Amygdala (tissue), 56 donors: Measurements from ENCODE around the gene NOTCH2NLA.
"Not testable (repeated sequence)": the region's sequence is repeated elsewhere in the genome, so short reads cannot be mapped to it uniquely, and the experiment has no call there.

Source experiments
- DNase-seq, 56 donors: peaks; one replicate each; lab custom pipeline; 2025; lab: John Stamatoyannopoulos, UW

NOTCH2NLA gene

DNA sequence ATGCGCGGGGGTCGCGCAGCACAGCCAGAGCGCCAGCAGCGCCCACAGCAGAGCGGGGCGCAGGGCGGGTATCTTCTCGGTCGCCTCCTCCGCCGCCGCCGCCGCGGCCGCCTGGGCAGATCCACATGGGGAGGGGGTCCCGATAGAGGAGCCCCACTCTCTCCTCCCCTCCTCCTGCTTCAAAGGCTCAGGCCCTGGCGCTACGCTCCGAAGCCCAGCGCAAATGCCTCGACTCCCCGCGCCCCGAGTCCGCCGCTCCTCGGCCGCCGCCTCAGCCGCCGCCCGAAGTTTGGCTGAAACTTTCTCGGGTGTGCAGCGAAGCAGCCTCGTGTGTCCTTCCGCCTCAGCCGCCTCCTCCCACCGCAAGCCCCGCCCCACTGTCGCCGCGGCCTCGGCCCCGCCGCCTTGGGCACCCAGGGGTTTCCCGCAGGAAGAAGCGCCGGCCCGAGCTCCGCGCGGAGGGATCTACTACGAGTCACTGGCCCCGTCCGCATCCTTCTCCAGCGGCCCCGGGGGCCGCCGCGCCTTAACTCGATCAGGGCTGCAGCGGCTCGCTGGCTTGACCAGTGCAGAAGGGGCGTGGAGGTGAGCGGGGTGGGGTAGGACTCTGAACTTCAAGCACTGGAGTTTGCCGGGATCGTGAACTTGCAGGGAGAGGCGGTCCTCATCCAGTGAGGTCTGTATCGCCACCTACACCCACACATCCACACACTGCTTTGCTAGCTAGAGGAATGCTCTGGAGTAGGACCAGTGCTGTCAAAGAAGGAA lies at the start of gene NOTCH2NLA:
Gene NOTCH2NLA, minus strand, starts transcription at position 312 of the 768 bp plus-strand sequence. CDS start 39,684 bp downstream, outside the sequence.
- DNase-seq, result not testable (repeated sequence)

DNA sequence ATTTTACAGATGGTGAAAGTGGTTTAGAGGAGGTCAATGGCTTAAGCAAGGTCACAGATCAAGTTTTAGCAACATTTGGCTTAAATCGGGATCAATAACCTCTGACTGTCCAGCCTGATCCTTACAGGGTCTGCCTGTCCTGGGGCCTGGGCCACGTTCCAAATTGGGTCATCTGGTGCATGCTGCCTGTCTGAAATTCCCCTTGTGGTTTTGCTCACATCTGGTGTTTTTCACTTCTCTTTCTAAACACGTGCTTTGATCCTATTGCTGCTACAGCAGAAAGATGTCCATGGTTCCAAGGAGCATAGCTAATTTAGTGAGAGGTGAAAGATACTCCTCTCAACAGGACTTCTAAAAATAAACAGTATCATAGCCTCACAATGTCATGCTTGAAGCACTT lies 49.5 kb upstream of the NOTCH2NLA start:
- not testable (repeated sequence) for DNase-seq

- DNase-seq, result not testable (repeated sequence)
Observed at GRCh38 chr1:146277087-146277486, 48.3 kb upstream of the NOTCH2NLA start.

DNA sequence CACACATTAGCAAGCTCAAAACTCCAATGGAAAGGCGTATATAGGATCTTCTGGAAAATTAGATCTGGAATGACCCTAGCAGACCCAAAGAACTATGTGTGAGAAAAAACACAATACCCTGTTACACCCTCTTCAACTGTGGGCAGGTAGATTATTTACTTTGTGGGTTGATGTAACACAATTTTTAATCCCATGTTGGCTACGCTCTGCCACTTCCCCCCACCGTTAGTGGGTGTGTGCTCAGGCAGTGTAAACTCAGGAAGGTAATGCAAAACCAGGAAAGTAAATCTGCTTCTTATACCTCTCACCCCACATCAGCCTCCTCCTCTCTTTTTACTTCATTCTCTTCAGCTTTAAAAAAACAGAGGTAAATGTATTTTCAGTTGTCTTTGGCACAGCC lies 45.3 kb upstream of the NOTCH2NLA start:
- DNase-seq, result not testable (repeated sequence)

- DNase-seq, result not testable (repeated sequence)
Observed at GRCh38 chr1:146273194-146273593, 44.4 kb upstream of the NOTCH2NLA start.

DNA sequence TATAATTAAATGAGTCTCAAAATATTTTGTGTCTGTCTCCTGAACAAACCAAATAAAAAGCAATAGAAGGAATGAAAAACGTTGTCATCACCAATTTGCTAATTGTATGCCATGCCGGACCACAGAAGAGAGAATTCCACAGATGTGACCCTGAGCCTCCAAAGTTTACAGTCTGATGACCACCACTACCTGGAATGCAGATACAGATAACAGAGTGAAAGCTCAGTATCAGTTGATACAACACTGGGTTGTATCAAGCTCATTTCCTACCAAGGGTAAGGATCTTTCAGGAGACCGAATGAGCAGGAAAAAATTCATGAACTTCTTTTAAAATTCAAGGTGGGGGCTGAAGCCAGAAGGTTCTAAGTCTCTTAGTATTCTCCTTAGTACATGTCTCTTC lies 43.9 kb upstream of the NOTCH2NLA start:
- not testable (repeated sequence) for DNase-seq

GRCh38 chr1:146271977-146272376 lies 43.2 kb upstream of the NOTCH2NLA start:
- not testable (repeated sequence) for DNase-seq

DNA sequence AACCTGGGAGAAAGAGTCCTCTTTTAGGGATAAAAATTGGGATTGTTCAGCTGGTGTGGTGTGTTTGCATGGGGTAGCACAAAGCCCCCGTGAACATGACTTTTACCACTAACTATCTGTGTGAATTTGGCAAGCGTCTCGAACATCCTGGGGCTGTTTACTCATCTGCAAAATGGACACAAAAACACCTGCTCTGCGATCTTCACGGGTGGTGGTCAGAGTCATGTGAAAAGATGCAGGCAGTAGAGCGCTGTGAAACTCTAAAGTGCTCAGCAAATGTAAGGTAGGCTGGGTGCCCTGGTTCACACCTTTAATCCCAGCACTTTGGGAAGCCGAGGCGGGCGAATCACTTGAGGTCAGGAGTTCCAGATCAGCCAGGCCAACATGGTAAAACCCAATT lies 41.3 kb upstream of the NOTCH2NLA start:
- not testable (repeated sequence) for DNase-seq

DNA sequence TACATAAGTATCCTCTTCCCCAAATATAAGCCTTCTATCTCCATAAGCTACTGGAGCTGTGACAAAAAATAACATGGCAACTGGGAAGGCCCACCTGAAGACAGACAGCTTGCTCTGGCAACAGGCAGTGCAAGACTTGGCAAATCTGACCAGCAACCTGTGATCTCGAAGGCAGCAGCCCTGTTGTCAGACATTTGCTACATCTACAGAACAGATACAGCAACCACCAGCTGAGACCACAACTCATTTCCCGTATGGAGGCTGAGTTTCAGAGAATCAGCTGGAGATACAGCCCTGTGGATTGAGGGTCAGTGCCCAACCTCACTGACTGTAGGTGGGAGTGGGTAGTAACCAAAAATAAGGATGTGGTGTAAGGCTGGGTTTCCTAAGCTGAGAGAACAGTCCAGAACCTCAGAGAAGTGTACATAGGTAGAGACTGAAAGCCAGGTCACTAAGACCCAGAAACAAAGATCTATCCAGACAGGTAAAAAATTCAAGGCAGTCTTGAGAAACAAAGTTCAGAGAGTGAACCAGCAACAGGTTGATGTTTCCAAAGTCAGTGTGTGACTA lies 37.4 kb upstream of the NOTCH2NLA start:
- DNase-seq, result not testable (repeated sequence)

GRCh38 chr1:146264761-146265160 lies 35.9 kb upstream of the NOTCH2NLA start:
- DNase-seq, result not testable (repeated sequence)

GRCh38 chr1:146260006-146260730 lies 31.3 kb upstream of the NOTCH2NLA start:
- DNase-seq, result not testable (repeated sequence)

GRCh38 chr1:146257992-146258552 lies 29.3 kb upstream of the NOTCH2NLA start:
- DNase-seq, result not testable (repeated sequence)

DNA sequence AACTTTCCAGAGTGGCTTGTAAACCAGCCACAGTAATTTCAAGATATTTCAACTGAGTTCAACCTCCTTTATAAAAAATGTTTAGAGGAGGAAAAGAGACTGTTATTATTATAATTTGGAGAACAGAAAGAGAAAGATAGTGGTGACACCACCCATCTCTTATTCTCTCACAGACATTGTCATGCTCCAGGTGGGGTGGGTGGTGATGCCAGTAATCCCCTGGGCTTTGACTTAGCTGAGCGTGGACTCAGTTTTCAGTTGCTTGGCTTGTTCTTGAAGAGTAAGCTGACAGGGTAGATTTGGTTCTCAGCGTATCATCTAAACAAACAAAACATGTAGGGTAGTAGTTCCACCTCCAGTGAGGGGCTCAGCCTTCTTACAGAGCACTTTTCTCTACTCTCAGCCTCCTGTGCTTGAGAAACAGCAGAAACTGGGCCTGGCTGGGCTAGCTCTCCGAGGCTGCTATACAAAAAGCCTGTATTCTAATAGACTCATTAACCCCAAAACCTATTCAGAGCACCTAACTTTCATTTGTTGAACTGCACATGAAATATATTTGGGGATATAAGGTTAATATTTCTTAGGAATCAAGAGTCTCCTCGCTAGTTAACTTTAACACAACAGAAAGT lies 25.9 kb upstream of the NOTCH2NLA start:
- not testable (repeated sequence) for DNase-seq

DNA sequence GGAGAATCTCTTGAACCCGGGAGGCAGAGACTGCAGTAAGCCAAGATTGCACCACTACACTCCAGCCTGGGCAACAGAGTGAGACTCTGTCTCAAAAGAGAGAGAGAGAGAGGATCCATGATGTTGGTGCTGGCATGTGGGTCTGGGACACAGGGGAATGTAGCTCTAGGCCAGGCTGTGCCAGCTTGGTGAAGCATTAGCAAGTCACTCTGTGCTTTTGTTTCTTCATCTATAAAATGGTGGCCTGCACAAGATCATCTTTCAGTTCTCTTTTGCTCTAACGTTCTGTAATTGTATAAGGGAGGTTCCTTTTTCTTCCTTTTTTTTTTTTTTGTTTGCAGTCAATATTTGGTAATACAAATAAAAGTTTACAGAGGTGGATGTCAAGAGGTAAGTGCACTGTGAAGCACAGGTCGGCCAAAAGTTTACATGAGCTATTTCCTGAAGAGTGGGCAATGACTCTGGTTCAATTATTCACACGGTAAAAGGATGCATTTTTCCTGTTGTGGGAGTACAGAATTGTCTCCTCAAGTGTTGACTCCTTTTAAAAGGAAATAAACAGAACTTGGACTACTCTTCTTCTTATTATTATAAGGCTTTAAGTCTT lies 24.5 kb upstream of the NOTCH2NLA start:
- not testable (repeated sequence) for DNase-seq

DNA sequence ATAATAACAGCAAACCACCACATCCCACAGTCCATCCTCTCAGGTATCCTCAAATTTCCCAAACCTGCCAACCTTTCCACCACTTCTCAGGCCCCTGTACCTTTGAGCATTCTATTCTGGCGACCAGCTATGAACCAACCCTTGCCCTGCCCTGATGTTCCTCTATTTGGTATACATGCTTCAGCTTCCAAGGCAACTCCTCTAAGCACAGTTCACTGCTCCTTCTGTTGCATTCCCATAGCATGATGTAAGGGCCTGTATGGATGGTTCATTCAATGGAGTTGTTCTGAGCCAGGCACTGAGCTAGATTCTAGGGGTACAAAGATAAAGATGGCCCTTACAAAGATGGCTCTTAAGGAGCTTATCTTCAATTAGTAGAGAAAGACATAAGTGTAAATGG lies 22.7 kb upstream of the NOTCH2NLA start:
- DNase-seq, result not testable (repeated sequence)

DNA sequence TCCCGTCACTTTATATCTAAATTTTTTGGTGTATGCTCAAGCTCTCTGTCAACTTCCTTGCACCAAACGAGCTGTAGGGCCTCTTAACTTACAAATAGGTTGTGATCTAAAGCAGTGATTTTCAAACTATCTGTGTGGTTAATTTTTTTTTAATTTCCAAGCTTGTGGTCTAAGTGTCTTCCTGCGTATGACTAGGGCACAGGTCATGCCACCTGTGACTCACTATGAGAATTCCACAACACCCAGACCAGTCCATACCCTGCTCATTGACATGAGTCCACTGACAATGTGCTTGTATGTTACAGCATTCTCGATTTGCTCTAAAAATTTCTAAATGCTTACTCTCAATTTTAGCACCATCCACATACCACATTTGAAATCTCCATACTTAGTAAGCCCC lies 19.8 kb upstream of the NOTCH2NLA start:
- not testable (repeated sequence) for DNase-seq

- not testable (repeated sequence) for DNase-seq
Observed at GRCh38 chr1:146236626-146237025, 7.8 kb upstream of the NOTCH2NLA start.

DNA sequence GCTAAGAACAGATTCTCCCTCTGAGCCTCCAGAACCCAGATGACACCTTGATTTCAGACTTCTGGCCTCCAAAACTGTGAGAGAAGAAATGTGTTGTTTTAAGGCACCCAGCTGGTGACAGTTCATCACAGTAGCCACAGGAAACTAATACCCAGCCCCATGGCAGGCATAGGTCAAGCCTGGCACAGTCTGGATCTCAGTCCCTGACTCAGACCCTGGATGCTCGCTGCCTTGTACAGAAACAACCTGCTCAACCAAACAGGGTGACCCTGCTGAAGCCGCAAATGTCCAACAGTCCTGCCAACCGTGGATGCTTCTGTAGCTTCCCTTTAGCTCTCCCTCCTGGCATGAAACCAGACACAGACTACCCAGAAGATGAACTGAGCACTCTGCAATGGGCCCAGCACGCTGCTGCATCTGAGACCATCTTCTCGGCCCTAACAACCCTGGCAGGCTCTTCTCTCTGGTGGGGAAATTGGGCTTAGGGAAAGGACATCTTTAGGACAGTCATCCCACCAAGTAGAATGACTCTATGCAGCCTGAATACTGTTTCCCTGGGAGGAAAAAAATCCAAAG lies 7.3 kb upstream of the NOTCH2NLA start:
- not testable (repeated sequence) for DNase-seq

- not testable (repeated sequence) for DNase-seq
Observed at GRCh38 chr1:146228144-146228682, 608 bp downstream of the NOTCH2NLA start.
